Epithelial cell of proximal tubule (primary cell): ENCODE results near the gene OTOP1. TPM values are rescaled to one million over a fixed set of nuclear protein-coding genes. Genes with fewer than 3 reads are reported as not detected.
"Not testable (repeated sequence)": the region's sequence is repeated elsewhere in the genome, so short reads cannot be mapped to it uniquely, and the experiment has no call there.

ENCODE experiments used
- DNase-seq: peaks from one replicate; pipeline ENCODE4 v3.0.0-alpha.2; 2011; ENCODE audit warnings: low read depth
- H3K4me3 ChIP-seq: 2 replicates; pipeline ENCODE4 v1.5.1; 2011; ENCODE audit warnings: low read depth, mild to moderate bottlenecking, low read length
- total RNA-seq: library from RNA; depleted of rRNA; stranded (reverse); fragments of >200 nt; gene quantifications from 2 replicates; pipeline ENCODE4 v1.2.3, GENCODE V29; 2015
- TF ChIP-seq, protein P1 (sequence below): conservative IDR thresholded peaks from 2 replicates; pipeline ENCODE4 v1.5.1; 2012; ENCODE audit warnings: low read depth, mild to moderate bottlenecking, low read length

The OTOP1 gene
- total RNA-seq, 1 donor from 2014 or later = not detected

DNA sequence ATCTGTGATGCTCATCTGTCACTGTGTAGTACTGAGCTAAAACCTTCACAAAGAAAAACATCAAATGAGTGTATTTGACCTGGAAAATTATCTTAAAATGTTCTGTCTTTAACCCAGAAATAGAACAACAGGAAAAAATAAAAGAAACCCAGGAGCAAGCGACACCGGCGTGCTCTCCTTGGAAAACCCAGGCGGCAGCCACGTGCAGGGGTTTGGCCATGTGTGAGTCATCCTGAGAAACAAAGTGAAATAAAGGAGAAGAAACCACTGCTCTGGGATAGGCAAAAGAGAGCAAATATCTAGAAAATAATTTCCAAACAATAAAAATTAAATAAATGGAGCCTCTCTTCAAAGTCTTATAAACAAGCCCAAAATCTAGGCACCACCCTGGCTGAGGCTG, 41.3 kb upstream of the OTOP1 start:
- TF ChIP-seq, protein P1, sequence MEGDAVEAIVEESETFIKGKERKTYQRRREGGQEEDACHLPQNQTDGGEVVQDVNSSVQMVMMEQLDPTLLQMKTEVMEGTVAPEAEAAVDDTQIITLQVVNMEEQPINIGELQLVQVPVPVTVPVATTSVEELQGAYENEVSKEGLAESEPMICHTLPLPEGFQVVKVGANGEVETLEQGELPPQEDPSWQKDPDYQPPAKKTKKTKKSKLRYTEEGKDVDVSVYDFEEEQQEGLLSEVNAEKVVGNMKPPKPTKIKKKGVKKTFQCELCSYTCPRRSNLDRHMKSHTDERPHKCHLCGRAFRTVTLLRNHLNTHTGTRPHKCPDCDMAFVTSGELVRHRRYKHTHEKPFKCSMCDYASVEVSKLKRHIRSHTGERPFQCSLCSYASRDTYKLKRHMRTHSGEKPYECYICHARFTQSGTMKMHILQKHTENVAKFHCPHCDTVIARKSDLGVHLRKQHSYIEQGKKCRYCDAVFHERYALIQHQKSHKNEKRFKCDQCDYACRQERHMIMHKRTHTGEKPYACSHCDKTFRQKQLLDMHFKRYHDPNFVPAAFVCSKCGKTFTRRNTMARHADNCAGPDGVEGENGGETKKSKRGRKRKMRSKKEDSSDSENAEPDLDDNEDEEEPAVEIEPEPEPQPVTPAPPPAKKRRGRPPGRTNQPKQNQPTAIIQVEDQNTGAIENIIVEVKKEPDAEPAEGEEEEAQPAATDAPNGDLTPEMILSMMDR = no peak
- H3K4me3 ChIP-seq = no peak overlapping the region
- no peak for DNase-seq

DNA sequence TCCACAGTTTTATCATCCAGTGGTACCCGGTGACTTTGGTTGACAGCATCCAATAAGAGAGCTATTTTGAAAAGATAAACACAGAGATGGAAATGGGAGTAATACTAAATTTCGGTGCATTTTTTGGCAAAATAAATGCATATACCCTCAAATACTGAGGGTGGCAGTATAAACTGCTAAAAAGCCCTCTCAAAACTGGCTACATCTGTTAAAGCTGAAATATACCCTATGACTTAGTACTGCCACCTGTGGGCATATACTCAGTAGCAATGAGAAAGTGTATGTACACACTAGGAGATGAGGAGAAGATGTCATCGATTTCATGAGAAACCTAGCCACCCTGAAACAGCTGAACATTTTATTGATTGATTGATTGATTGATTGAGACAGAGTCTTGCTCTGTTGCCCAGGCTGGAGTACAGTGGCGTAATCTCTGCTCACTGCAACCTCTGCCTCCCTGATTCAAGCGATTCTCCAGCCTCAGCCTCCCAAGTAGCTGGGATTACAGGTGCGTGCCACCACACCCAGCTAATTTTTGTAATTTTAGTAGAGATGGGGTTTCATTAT, 33.5 kb upstream of the OTOP1 start:
- H3K4me3 ChIP-seq = no peak overlapping the region
- TF ChIP-seq, protein P1 = peak; percentile 46
- no peak for DNase-seq

DNA sequence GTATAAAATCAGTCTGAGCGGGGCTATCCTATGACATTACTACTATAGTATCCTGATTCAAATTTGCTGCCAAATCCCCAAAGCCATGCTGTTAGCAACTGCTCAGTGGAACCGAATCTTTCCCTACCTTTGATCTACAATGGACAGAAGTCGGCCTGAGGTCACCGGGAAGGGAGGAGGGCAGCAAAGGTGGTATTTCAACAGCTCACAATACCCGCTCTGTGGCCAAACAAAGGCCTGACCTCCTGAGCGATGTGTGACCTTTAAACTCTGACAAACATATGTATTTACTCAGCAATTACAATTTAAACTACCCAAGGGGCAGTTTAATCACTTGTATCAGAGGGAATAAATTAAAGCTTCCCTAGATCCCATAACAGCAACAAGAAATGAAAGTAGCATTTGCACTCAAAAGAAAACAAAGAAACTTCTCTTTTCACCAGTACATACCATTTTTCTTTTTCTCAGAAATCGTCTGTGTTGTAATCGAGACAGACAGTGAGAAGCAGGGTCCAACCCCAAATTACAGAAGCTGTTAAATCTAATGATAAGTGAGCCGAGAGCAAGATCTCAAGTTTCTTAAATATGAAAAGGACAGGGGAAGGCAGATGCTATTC, 32.9 kb upstream of the OTOP1 start:
- DNase-seq = no peak
- TF ChIP-seq, protein P1 = no peak
- no peak overlapping the region for H3K4me3 ChIP-seq

DNA sequence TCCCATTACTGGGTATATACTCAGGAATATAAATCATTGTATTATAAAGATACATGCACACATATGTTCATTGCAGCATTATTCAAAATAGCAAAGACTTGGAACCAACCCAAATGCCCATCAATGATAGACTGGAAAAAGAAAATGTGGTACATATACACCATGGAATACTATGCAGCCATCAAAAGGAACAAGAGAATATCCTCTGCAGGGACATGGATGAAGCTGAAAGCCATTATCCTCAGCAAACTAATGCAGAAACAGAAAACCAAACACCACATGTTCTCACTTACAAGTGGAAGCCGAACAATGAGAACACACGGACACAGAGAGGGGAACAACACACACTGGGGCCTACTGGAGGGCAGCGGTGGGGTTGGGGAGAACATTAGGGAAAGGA, 31.0 kb upstream of the OTOP1 start:
- H3K4me3 ChIP-seq, DNase-seq: not testable (repeated sequence)

DNA sequence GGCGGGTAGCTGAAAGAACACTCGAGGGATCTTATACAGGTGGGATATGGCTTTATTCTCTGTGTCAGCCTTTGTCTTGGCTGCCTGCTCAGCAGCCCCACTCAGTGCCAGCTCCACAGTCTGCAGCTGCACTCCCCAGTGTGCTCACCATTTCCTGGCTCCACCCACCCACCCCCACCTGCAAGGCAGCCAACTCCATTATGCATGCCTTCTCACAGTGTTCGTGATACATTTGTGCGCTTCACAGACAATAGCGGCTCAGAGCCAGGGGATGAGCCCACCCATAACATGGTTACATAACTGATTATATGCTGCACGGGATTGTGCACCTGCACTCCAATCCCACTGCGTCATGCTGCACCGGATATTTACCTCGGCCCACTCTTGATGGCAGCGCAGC, 30.1 kb upstream of the OTOP1 start:
- TF ChIP-seq, protein P1 = no peak
- no peak for DNase-seq
- no peak overlapping the region for H3K4me3 ChIP-seq

DNA sequence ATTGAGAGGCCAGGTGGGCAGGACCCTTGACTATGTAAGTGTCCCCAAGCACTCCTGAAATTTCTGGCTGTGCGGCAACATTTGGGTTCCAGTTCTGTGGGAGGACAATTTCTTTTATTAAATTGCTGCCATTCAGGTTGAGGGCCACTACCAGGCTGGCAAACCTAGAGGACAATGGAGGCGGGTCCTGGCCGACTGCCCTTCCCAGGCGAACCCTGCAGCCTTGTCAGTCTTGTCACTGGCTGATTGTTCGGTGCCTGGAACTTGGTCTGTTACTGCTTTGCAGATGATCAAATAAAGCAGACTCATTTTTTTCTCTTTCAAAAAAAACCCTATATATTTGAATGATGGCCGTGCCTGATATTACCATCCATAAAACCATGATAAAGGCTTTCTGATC, 27.9 kb upstream of the OTOP1 start:
- H3K4me3 ChIP-seq = no peak overlapping the region
- no peak for DNase-seq
- TF ChIP-seq, protein P1 = no peak

DNA sequence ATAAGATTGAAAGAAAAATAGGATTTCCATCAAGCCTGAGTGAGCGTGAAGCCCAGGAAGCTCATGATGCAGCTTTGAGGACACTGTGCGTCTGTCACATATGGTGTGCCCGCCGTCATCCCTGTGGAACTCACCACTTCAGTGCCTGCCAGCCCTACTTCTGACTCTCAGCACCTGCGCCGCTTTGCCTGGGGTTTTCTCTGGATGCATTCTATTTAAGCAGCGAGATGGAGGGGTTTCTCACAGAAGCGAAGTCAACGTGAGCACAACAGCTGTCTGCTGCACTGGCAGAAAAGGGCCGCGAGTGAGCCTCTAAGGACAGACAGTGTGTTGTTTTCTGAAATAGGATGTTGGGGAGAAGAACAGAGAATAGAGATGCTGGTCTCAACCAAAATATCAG, 27.5 kb upstream of the OTOP1 start:
- no peak for DNase-seq
- TF ChIP-seq, protein P1 = no peak
- no peak overlapping the region for H3K4me3 ChIP-seq
